ENCODE measurements around the gene TANC1.
A peak's percentile ranks its signal among the peaks of the same experiment; 100 is the strongest.

Gene TANC1

GRCh38 chr2:158960193-158960592 is 8.2 kb upstream of the TANC1 start:
- H3K79me1 ChIP-seq (ENCODE audit: low read depth, low read length) = no peaks in the 10 kb centered on the region
- no peak overlapping the region for H3K4me2 ChIP-seq (ENCODE audit: insufficient read depth, low read length, poor library complexity, severe bottlenecking)
- no peak overlapping the region for H3K18ac ChIP-seq (ENCODE audit: low read length)
- no peaks in the 10 kb centered on the region for H3K27me3 ChIP-seq (ENCODE audit: control insufficient read depth in 3 of 3, insufficient read depth in 3 of 3, low read depth in 1 of 3, low read length in 3 of 3)
- no peak overlapping the region for H3K23ac ChIP-seq (ENCODE audit: low read depth, low read length, poor library complexity)
- no peak overlapping the region for H4K91ac ChIP-seq (ENCODE audit: low read depth, low read length, poor library complexity)
- peaks cover 0 to 4% of the 10 kb centered on the region in 2 donors for H3K9me3 ChIP-seq (replicated peaks in 1 of 2; ENCODE audit: control insufficient read depth in 2 of 2, insufficient read depth in 1 of 2, low read depth in 1 of 2, low read length in 2 of 2)
- no peak overlapping the region for H3K14ac ChIP-seq (ENCODE audit: low read length)
- no peaks in the 10 kb centered on the region for H3K36me3 ChIP-seq (replicated peaks in 1 of 2; ENCODE audit: control insufficient read depth in 2 of 2, insufficient read depth in 2 of 2, low read length in 2 of 2)
- H2AFZ ChIP-seq (ENCODE audit: low read length) = no peak overlapping the region
- H2AK5ac ChIP-seq (ENCODE audit: low read depth, low read length) = no peak overlapping the region
- H3K4me3 ChIP-seq (ENCODE audit: low read length in 2 of 2) = no peak overlapping the region
- H3K27ac ChIP-seq (replicated peaks; ENCODE audit: low read length) = no peak overlapping the region
- H2BK5ac ChIP-seq (ENCODE audit: low read length) = no peak overlapping the region
- peaks cover 0 to 3% of the 10 kb centered on the region in 2 donors for H3K4me1 ChIP-seq (ENCODE audit: control insufficient read depth in 2 of 2, insufficient read depth in 1 of 2, low read depth in 1 of 2, low read length in 2 of 2)
- H2BK120ac ChIP-seq (ENCODE audit: low read depth, low read length) = no peak overlapping the region
- no peak overlapping the region for H4K8ac ChIP-seq (ENCODE audit: low read depth, low read length)
- no CpG with 5 or more reads among the region's 2 CpGs for WGBS, 2 donors (ENCODE audit: extremely low coverage in 2 of 2, insufficient read length in 2 of 2, insufficient replicate concordance in 1 of 2)
- H2BK12ac ChIP-seq (ENCODE audit: low read length) = no peak overlapping the region
- DNase-seq (ENCODE audit: low spot score) = no peak
- no peak overlapping the region for H3K9ac ChIP-seq (ENCODE audit: low read depth, low read length, poor library complexity)
- H3K4ac ChIP-seq (ENCODE audit: low read length) = no peak overlapping the region
- H2BK15ac ChIP-seq (ENCODE audit: low read length) = no peak overlapping the region

GRCh38 chr2:158962074-158962473 is 6.4 kb upstream of the TANC1 start:
- Histone ChIP-seq H3K27ac (replicated peaks; ENCODE audit: low read length) (no peak overlapping the region), H4K8ac (ENCODE audit: low read depth, low read length) (no peak overlapping the region), H2BK15ac (ENCODE audit: low read length) (no peak overlapping the region)

GRCh38 chr2:158963071-158963470 is 5.4 kb upstream of the TANC1 start:
- Histone ChIP-seq H3K9me3 (replicated peaks in 1 of 2; ENCODE audit: control insufficient read depth in 2 of 2, insufficient read depth in 1 of 2, low read depth in 1 of 2, low read length in 2 of 2) (no peaks in the 10 kb centered on the region), H3K36me3 (replicated peaks in 1 of 2; ENCODE audit: control insufficient read depth in 2 of 2, insufficient read depth in 2 of 2, low read length in 2 of 2) (no peaks in the 10 kb centered on the region), H3K14ac (ENCODE audit: low read length) (no peak overlapping the region), H3K4me1 (ENCODE audit: control insufficient read depth in 2 of 2, insufficient read depth in 1 of 2, low read depth in 1 of 2, low read length in 2 of 2) (peaks cover 0 to 13% of the 10 kb centered on the region in 2 donors), H4K91ac (ENCODE audit: low read depth, low read length, poor library complexity) (no peak overlapping the region), H2BK15ac (ENCODE audit: low read length) (no peak overlapping the region), H2BK12ac (ENCODE audit: low read length) (no peak overlapping the region), H4K8ac (ENCODE audit: low read depth, low read length) (no peak overlapping the region), H2BK120ac (ENCODE audit: low read depth, low read length) (no peak overlapping the region), H3K23ac (ENCODE audit: low read depth, low read length, poor library complexity) (no peak overlapping the region), H3K4me2 (ENCODE audit: insufficient read depth, low read length, poor library complexity, severe bottlenecking) (no peak overlapping the region), H2BK5ac (ENCODE audit: low read length) (no peak overlapping the region), H3K18ac (ENCODE audit: low read length) (no peak overlapping the region), H3K27ac (replicated peaks; ENCODE audit: low read length) (no peak overlapping the region), H2AFZ (ENCODE audit: low read length) (no peak overlapping the region), H3K79me1 (ENCODE audit: low read depth, low read length) (no peaks in the 10 kb centered on the region), H3K27me3 (ENCODE audit: control insufficient read depth in 3 of 3, insufficient read depth in 3 of 3, low read depth in 1 of 3, low read length in 3 of 3) (no peaks in the 10 kb centered on the region), H3K4me3 (ENCODE audit: low read length in 2 of 2) (no peak overlapping the region), H3K4ac (ENCODE audit: low read length) (no peak overlapping the region), H3K9ac (ENCODE audit: low read depth, low read length, poor library complexity) (no peak overlapping the region), H2AK5ac (ENCODE audit: low read depth, low read length) (no peak overlapping the region)
- peak; percentile 27 for DNase-seq (ENCODE audit: low spot score)
- no CpG with 5 or more reads among the region's 3 CpGs for WGBS, 2 donors (ENCODE audit: extremely low coverage in 2 of 2, insufficient read length in 2 of 2, insufficient replicate concordance in 1 of 2)

More at GRCh38 chr2:158962074-158962473, 6.4 kb upstream of the TANC1 start:
- Histone ChIP-seq H3K27me3 (ENCODE audit: control insufficient read depth in 3 of 3, insufficient read depth in 3 of 3, low read depth in 1 of 3, low read length in 3 of 3) (no peaks in the 10 kb centered on the region), H2AFZ (ENCODE audit: low read length) (no peak overlapping the region), H4K91ac (ENCODE audit: low read depth, low read length, poor library complexity) (no peak overlapping the region), H3K14ac (ENCODE audit: low read length) (no peak overlapping the region), H2BK12ac (ENCODE audit: low read length) (no peak overlapping the region), H3K79me1 (ENCODE audit: low read depth, low read length) (no peaks in the 10 kb centered on the region), H2AK5ac (ENCODE audit: low read depth, low read length) (no peak overlapping the region), H3K18ac (ENCODE audit: low read length) (no peak overlapping the region), H3K9ac (ENCODE audit: low read depth, low read length, poor library complexity) (no peak overlapping the region), H2BK120ac (ENCODE audit: low read depth, low read length) (no peak overlapping the region), H3K4ac (ENCODE audit: low read length) (no peak overlapping the region), H2BK5ac (ENCODE audit: low read length) (no peak overlapping the region), H3K4me2 (ENCODE audit: insufficient read depth, low read length, poor library complexity, severe bottlenecking) (no peak overlapping the region), H3K23ac (ENCODE audit: low read depth, low read length, poor library complexity) (no peak overlapping the region), H3K9me3 (replicated peaks in 1 of 2; ENCODE audit: control insufficient read depth in 2 of 2, insufficient read depth in 1 of 2, low read depth in 1 of 2, low read length in 2 of 2) (peaks cover 0 to under 1% of the 10 kb centered on the region in 2 donors), H3K4me1 (ENCODE audit: control insufficient read depth in 2 of 2, insufficient read depth in 1 of 2, low read depth in 1 of 2, low read length in 2 of 2) (peaks cover 0 to 13% of the 10 kb centered on the region in 2 donors), H3K36me3 (replicated peaks in 1 of 2; ENCODE audit: control insufficient read depth in 2 of 2, insufficient read depth in 2 of 2, low read length in 2 of 2) (no peaks in the 10 kb centered on the region), H3K4me3 (ENCODE audit: low read length in 2 of 2) (no peak overlapping the region)
- no CpG with 5 or more reads among the region's 1 CpG for WGBS, 2 donors (ENCODE audit: extremely low coverage in 2 of 2, insufficient read length in 2 of 2, insufficient replicate concordance in 1 of 2)
- DNase-seq (ENCODE audit: low spot score) = no peak

GRCh38 chr2:158965107-158965506 is 3.3 kb upstream of the TANC1 start:
- Histone ChIP-seq H2BK5ac (ENCODE audit: low read length) (no peak overlapping the region), H2BK120ac (ENCODE audit: low read depth, low read length) (no peak overlapping the region), H2AFZ (ENCODE audit: low read length) (no peak overlapping the region), H3K4me3 (ENCODE audit: low read length in 2 of 2) (no peak overlapping the region), H3K4me2 (ENCODE audit: insufficient read depth, low read length, poor library complexity, severe bottlenecking) (no peak overlapping the region), H3K27ac (replicated peaks; ENCODE audit: low read length) (no peak overlapping the region), H3K36me3 (replicated peaks in 1 of 2; ENCODE audit: control insufficient read depth in 2 of 2, insufficient read depth in 2 of 2, low read length in 2 of 2) (no peaks in the 10 kb centered on the region), H3K9ac (ENCODE audit: low read depth, low read length, poor library complexity) (no peak overlapping the region), H3K4ac (ENCODE audit: low read length) (no peak overlapping the region), H3K14ac (ENCODE audit: low read length) (no peak overlapping the region), H3K18ac (ENCODE audit: low read length) (no peak overlapping the region), H3K4me1 (ENCODE audit: control insufficient read depth in 2 of 2, insufficient read depth in 1 of 2, low read depth in 1 of 2, low read length in 2 of 2) (peaks cover 5 to 17% of the 10 kb centered on the region in 2 donors), H3K9me3 (replicated peaks in 1 of 2; ENCODE audit: control insufficient read depth in 2 of 2, insufficient read depth in 1 of 2, low read depth in 1 of 2, low read length in 2 of 2) (no peaks in the 10 kb centered on the region), H2BK12ac (ENCODE audit: low read length) (no peak overlapping the region), H3K79me1 (ENCODE audit: low read depth, low read length) (no peaks in the 10 kb centered on the region), H2AK5ac (ENCODE audit: low read depth, low read length) (no peak overlapping the region), H4K91ac (ENCODE audit: low read depth, low read length, poor library complexity) (no peak overlapping the region), H3K27me3 (ENCODE audit: control insufficient read depth in 3 of 3, insufficient read depth in 3 of 3, low read depth in 1 of 3, low read length in 3 of 3) (peaks cover 0 to 10% (median 8%) of the 10 kb centered on the region in 3 experiments), H3K23ac (ENCODE audit: low read depth, low read length, poor library complexity) (no peak overlapping the region), H2BK15ac (ENCODE audit: low read length) (no peak overlapping the region), H4K8ac (ENCODE audit: low read depth, low read length) (no peak overlapping the region)
- WGBS, 2 donors (ENCODE audit: extremely low coverage in 2 of 2, insufficient read length in 2 of 2, insufficient replicate concordance in 1 of 2) = no CpG with 5 or more reads among the region's 5 CpGs
- no peak for DNase-seq (ENCODE audit: low spot score)
